ENCODE results near the gene SHROOM1.

SHROOM1 gene

GRCh38 chr5:132849347-132849746, 18.9 kb upstream of the SHROOM1 start:
- no peak for DNase-seq

- DNase-seq, result peak in 1 of 2 donors; percentile 2
These were observed 17.8 kb upstream of the SHROOM1 start for GRCh38 chr5:132848270-132848669.

GRCh38 chr5:132841305-132841704, 10.9 kb upstream of the SHROOM1 start:
- peak; percentile 30 to 69 for DNase-seq

- no peak for DNase-seq
These were observed 10.4 kb upstream of the SHROOM1 start for GRCh38 chr5:132840896-132841295.

- no peak for DNase-seq
These were observed 9.9 kb upstream of the SHROOM1 start for GRCh38 chr5:132840313-132840712.

GRCh38 chr5:132839426-132840301, 9.2 kb upstream of the SHROOM1 start:
- peak in 1 of 2 donors; percentile 22 for DNase-seq

- peak in 1 of 2 donors; percentile 1 for DNase-seq
These were observed 8.3 kb upstream of the SHROOM1 start for GRCh38 chr5:132838516-132839282.

- no peak for DNase-seq
These were observed 7.4 kb upstream of the SHROOM1 start for GRCh38 chr5:132837868-132838267.

GRCh38 chr5:132836852-132837251, 6.4 kb upstream of the SHROOM1 start:
- DNase-seq, result no peak

GRCh38 chr5:132834057-132834456, 3.6 kb upstream of the SHROOM1 start:
- no peak for DNase-seq

GRCh38 chr5:132832612-132833011, 2.2 kb upstream of the SHROOM1 start:
- DNase-seq, result no peak

- DNase-seq, result no peak
These were observed 831 bp upstream of the SHROOM1 start for GRCh38 chr5:132831095-132831860.

GRCh38 chr5:132829742-132830435, 558 bp downstream of the SHROOM1 start:
- DNase-seq, result peak; percentile 62 to 65

- DNase-seq, result no peak
These were observed 1.5 kb downstream of the SHROOM1 start for GRCh38 chr5:132828846-132829494.

- no peak for DNase-seq
These were observed 2.3 kb downstream of the SHROOM1 start for GRCh38 chr5:132827943-132828673.

GRCh38 chr5:132826424-132827082, 3.9 kb downstream of the SHROOM1 start:
- DNase-seq, result no peak

- no peak for DNase-seq
These were observed 4.5 kb downstream of the SHROOM1 start for GRCh38 chr5:132825834-132826391.

- no peak for DNase-seq
These were observed 5.2 kb downstream of the SHROOM1 start for GRCh38 chr5:132825033-132825833.

GRCh38 chr5:132824426-132824825, 6.0 kb downstream of the SHROOM1 start:
- no peak for DNase-seq

Measured in inflammatory macrophage (primary cell).